Large intestine (tissue), 3 donors: Measurements from ENCODE around the gene ATG2A. TPM values are rescaled to one million over a fixed set of nuclear protein-coding genes. Genes with fewer than 3 reads are reported as not detected.

Experiments
- DNase-seq, 2 donors: peaks; one replicate each; pipeline versions ENCODE4 v3.0.0 to v3.0.0-alpha.2; 2013
- H3K27ac ChIP-seq: one replicate; pipeline ENCODE4 v1.5.1; 2013; ENCODE audit warnings: low read length
- H3K27me3 ChIP-seq: 2 replicates; pipeline ENCODE4 v1.6.1; 2013; ENCODE audit warnings: low read length; ENCODE audit not compliant: control insufficient read depth, insufficient read depth
- H3K36me3 ChIP-seq: 2 replicates; pipeline ENCODE4 v1.6.1; 2013; ENCODE audit warnings: low read length; ENCODE audit not compliant: control insufficient read depth, insufficient read depth
- H3K4me1 ChIP-seq: one replicate; pipeline ENCODE4 v1.6.1; 2013; ENCODE audit warnings: low read length; ENCODE audit not compliant: control insufficient read depth, insufficient read depth
- H3K4me3 ChIP-seq: one replicate; pipeline ENCODE4 v1.5.1; 2013; ENCODE audit warnings: low read length
- H3K9me3 ChIP-seq: one replicate; pipeline ENCODE4 v1.6.1; 2013; ENCODE audit warnings: mild to moderate bottlenecking, low read depth, low read length, moderate library complexity; ENCODE audit not compliant: control insufficient read depth
- WGBS: methylation state at CpG from one replicate; pipeline ENCODE4 v1.1.5; 2013; ENCODE audit warnings: low lambda C conversion rate; ENCODE audit not compliant: insufficient coverage; 5-methylcytosine and 5-hydroxymethylcytosine counted together
- polyA plus RNA-seq: library from polyadenylated mRNA; unstranded; fragments of 120-200 nt; gene quantifications from one replicate; pipeline ENCODE4 v1.2.1, GENCODE V29; 2013

Gene ATG2A
- polyA plus RNA-seq, 1 donor = 18.4 TPM

DNA sequence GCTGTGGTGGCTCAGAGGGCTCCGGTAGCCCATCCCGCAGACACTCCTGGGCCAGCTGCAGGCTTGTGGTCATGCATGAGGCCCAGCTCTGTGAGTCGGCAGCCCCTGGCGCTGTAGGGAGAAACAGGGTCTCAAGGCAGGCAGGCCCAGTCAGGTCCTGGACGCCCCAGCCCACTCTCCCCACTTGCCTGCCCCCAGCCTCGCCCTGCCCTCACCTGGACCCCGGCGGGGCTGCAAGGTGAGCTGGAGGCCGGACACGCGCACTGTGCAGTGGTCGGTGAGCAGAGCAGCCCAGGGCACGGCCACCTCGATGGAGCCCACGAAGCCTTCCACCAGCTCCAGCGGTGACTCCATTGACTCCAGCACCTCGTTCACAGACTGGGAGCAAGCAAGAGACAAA is 2.9 kb downstream of the ATG2A start:
- DNase-seq = no peak
- WGBS = no CpG with 5 or more reads among the region's 17 CpGs
- Histone ChIP-seq H3K27ac (no peak overlapping the region), H3K36me3 (peaks cover 55% of the 10 kb centered on the region), H3K9me3 (no peaks in the 10 kb centered on the region), H3K4me3 (no peak overlapping the region), H3K27me3 (no peaks in the 10 kb centered on the region), H3K4me1 (peaks cover 19% of the 10 kb centered on the region)

- Histone ChIP-seq H3K27me3 (no peaks in the 10 kb centered on the region), H3K27ac (no peak overlapping the region), H3K4me3 (no peak overlapping the region), H3K9me3 (no peaks in the 10 kb centered on the region), H3K4me1 (peaks cover 19% of the 10 kb centered on the region), H3K36me3 (peaks cover 63% of the 10 kb centered on the region)
- no CpG with 5 or more reads among the region's 18 CpGs for WGBS
- no peak for DNase-seq
Measured at GRCh38 chr11:64913171-64913727, 3.8 kb downstream of the ATG2A start.

GRCh38 chr11:64911689-64912088 is 5.3 kb downstream of the ATG2A start:
- Histone ChIP-seq H3K27me3 (no peaks in the 10 kb centered on the region), H3K4me1 (peaks cover 12% of the 10 kb centered on the region), H3K27ac (no peak overlapping the region), H3K9me3 (no peaks in the 10 kb centered on the region), H3K36me3 (peaks cover 75% of the 10 kb centered on the region), H3K4me3 (no peak overlapping the region)
- 100% methylated on average over 1 of the region's 9 CpGs for WGBS
- DNase-seq = no peak

DNA sequence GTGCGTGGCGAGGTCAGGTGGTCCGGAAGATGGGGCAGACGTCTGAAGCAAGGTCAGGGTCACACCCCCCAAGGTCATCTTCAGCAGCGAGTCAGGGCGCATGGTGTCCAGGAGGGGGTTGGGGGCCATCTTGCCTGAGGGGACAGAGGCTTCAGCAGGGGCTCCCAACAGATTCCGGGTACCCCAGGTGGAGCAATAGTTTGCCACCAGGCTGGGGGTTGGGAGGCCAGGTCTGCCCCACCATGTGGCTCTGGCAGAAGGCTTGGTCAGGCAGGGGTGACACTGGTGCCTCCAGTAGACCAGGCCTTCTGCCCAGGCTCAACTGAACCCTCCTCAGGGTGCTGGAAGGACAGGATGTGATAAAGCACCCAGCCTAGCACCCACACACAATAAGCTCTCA is 5.9 kb downstream of the ATG2A start:
- Histone ChIP-seq H3K27ac (no peak overlapping the region), H3K4me1 (peaks cover 11% of the 10 kb centered on the region), H3K36me3 (peaks cover 81% of the 10 kb centered on the region), H3K9me3 (no peaks in the 10 kb centered on the region), H3K27me3 (no peaks in the 10 kb centered on the region), H3K4me3 (no peak overlapping the region)
- DNase-seq = no peak
- WGBS = no CpG with 5 or more reads among the region's 7 CpGs

- no CpG with 5 or more reads among the region's 27 CpGs for WGBS
- peaks cover 87% of the 10 kb centered on the region for H3K36me3 ChIP-seq
Measured at GRCh38 chr11:64910451-64911093, 6.4 kb downstream of the ATG2A start.

DNA sequence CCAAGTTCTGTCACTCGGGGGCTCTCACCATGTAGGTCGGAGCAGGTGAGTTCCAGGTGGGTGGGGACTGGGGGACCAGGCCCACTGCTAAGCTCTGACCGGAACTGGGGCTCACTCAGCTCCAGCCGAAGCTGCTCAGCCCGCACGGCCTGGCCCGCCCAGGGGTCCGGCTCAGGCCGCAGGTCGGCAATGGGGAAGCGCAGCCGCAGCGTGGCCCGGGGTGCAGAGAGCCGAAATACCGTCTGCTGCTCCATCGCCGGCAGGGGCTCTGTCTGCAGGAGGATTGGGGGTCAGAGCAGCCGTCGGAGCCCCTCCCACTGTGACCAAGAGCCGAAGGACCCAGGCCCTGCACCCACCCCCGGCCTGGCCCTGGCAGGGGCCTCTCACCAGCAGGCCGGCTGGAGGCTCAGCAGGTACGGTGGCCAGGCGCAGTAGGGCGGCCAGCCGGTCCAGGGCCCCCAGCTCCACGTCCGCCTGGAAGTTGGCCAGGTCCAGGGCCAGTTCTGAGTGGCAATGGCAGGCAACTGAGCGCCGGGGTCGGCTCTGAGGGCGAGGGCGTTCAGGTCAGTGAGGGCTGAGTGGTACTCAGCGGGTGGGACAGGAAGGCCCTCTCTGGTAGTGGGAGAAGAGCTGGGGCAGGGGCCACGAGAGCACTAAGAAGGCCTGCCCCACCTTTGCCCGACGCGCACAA is 7.2 kb downstream of the ATG2A start:
- Histone ChIP-seq H3K4me3 (no peak overlapping the region), H3K4me1 (no peaks in the 10 kb centered on the region), H3K27ac (no peak overlapping the region), H3K36me3 (peaks cover 90% of the 10 kb centered on the region), H3K9me3 (no peaks in the 10 kb centered on the region), H3K27me3 (no peaks in the 10 kb centered on the region)
- WGBS = no CpG with 5 or more reads among the region's 39 CpGs
- DNase-seq = no peak

More at GRCh38 chr11:64910451-64911093, 6.4 kb downstream of the ATG2A start:
- H3K4me1 ChIP-seq = peaks cover 6% of the 10 kb centered on the region
- no peaks in the 10 kb centered on the region for H3K9me3 ChIP-seq
- no peak overlapping the region for H3K4me3 ChIP-seq
- H3K27ac ChIP-seq = no peak overlapping the region
- no peak for DNase-seq
- no peaks in the 10 kb centered on the region for H3K27me3 ChIP-seq

- no peaks in the 10 kb centered on the region for H3K27me3 ChIP-seq
- no peaks in the 10 kb centered on the region for H3K4me1 ChIP-seq
- peaks cover 85% of the 10 kb centered on the region for H3K36me3 ChIP-seq
- no peak for DNase-seq
- no peak overlapping the region for H3K4me3 ChIP-seq
- WGBS = no CpG with 5 or more reads among the region's 11 CpGs
- H3K27ac ChIP-seq = no peak overlapping the region
- no peaks in the 10 kb centered on the region for H3K9me3 ChIP-seq
Measured at GRCh38 chr11:64908766-64909165, 8.2 kb downstream of the ATG2A start.

DNA sequence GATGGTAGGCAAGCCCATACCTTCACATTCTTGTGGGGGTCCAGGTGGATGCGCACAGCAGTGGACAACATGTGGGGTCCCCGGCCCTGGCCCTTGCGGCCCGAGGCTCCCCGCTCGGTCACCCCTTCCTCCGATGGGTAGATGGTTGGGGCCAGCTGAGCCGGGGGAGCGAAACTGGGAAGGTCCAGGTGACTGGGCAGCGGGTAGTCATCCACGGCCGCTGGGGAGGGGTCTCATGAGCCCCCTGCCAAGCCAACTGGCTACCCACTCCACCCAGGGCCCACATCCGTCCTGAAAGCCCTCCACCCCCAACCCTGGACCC is 10.7 kb downstream of the ATG2A start:
- no peak overlapping the region for H3K27ac ChIP-seq
- no peaks in the 10 kb centered on the region for H3K9me3 ChIP-seq
- no peak for DNase-seq
- H3K27me3 ChIP-seq = no peaks in the 10 kb centered on the region
- no peaks in the 10 kb centered on the region for H3K4me1 ChIP-seq
- no peak overlapping the region for H3K4me3 ChIP-seq
- peaks cover 85% of the 10 kb centered on the region for H3K36me3 ChIP-seq
- WGBS = no CpG with 5 or more reads among the region's 13 CpGs

DNA sequence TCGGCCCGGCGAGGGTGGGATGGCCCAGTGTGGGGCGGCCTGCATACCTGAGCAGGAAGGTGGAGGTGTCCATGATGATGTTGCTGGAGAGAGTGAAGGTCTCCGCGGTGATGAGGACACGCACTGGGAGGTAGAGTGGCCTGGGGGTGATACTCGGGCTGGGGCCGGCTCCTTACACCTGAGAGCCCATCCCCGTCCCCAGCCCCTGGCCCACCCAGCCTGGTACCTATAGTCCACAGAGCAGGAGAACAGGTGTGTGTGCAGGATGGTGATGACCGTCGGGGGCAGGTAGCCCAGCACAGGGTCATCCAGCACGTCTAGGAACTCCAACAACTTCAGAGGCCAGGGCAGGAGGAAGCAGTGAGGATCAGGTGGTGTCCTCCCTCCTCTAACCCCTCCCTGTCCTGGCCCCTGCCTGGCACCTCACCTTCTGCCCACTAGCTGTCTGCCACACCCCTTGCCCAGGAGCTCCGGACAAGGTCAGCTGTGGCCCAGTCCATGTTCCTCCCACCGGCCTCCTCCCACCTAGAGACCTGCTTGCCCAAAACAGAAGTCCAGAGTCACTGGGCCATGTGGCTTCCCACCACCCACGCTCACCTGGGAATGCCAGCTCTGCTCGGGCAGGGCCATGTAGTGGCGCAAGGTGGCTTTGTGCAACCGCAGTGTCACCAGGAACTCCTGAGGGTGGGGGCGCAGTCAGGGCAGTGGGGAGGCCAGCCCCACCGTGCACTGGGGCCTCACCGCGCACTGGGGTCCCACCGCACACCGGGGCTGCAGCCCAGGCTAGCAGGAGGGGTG is 11.3 kb downstream of the ATG2A start:
- Histone ChIP-seq H3K27ac (no peak overlapping the region), H3K4me1 (no peaks in the 10 kb centered on the region), H3K36me3 (peaks cover 84% of the 10 kb centered on the region), H3K27me3 (no peaks in the 10 kb centered on the region), H3K9me3 (no peaks in the 10 kb centered on the region), H3K4me3 (no peak overlapping the region)
- no peak for DNase-seq
- no CpG with 5 or more reads among the region's 25 CpGs for WGBS

DNA sequence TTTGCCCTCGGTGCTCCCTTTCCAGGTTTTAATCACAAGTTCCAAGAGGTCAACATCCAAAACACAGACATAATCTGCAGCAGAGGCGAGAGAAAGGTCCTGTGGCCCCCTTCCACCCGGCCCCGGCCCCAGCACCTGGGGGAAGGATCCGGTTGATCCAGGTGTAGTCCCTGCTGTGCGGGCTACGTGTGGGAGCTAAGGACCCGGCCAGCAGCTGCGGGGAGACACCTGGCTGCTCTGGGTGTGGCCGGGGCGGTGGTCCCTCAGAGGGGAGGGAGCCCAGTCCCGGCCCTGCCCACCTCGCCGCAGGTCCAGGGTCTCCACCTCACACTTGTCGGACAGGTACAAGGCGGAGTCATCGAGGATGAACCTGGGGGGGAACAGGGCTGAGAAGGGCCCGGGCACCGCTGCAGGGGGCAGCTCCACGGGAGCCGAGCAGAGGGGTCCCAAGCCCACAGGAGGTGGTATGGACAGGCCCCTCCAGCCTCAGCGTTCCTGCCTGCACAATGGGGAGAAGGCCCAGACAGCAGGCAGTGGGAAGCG is 13.6 kb downstream of the ATG2A start:
- Histone ChIP-seq H3K27me3 (no peaks in the 10 kb centered on the region), H3K4me1 (no peaks in the 10 kb centered on the region), H3K4me3 (no peak overlapping the region), H3K36me3 (peaks cover 81% of the 10 kb centered on the region), H3K27ac (no peak overlapping the region), H3K9me3 (no peaks in the 10 kb centered on the region)
- no CpG with 5 or more reads among the region's 23 CpGs for WGBS
- DNase-seq = no peak
